GM23338 (cell line): ENCODE data around the gene CCDC91. TPM values are rescaled to one million over a fixed set of nuclear protein-coding genes. Genes with fewer than 3 reads are reported as not detected.

Experiments used
- CREB1 ChIP-seq: fragments of 250-450 bp; sonication (Bioruptor Pico); IDR thresholded peaks from 2 replicates; pipeline ENCODE4 v1.5.0; 2020; ENCODE audit warnings: low read depth, mild to moderate bottlenecking, moderate library complexity
- EZH2phosphoT487 ChIP-seq: fragments of 200-600 bp; sonication (generic); IDR thresholded peaks from one replicate; pipeline ENCODE4 v1.8.1; 2018; ENCODE audit warnings: antibody characterized with exemption; ENCODE audit not compliant: unreplicated experiment
- JUNB ChIP-seq: IDR thresholded peaks from one replicate; pipeline ENCODE4 v1.6.1; 2016; ENCODE audit warnings: antibody characterized with exemption; ENCODE audit not compliant: unreplicated experiment
- NANOG ChIP-seq: IDR thresholded peaks from 2 replicates; pipeline ENCODE4 v1.6.1; 2016; ENCODE audit warnings: antibody characterized with exemption, borderline replicate concordance
- ZNF331 ChIP-seq: fragments of 250-450 bp; sonication (Bioruptor Pico); IDR thresholded peaks from 2 replicates; pipeline ENCODE4 v1.5.0; 2020; ENCODE audit warnings: low read depth, mild to moderate bottlenecking, moderate library complexity
- polyA plus RNA-seq: library from polyadenylated mRNA; unstranded; fragments of >200 nt; fragmentation: Nextera tagmentation; extraction: Ambion mirVana; gene quantifications from 2 replicates; pipeline ENCODE4 v1.2.1, GENCODE V29; 2016
- total RNA-seq: library from RNA; depleted of rRNA; stranded (reverse); fragments of >200 nt; shearing (Covaris generic); gene quantifications from 2 replicates; pipeline ENCODE4 v1.2.3, GENCODE V29; 2014
- TF ChIP-seq, protein P1 (sequence below): fragments of 250-450 bp; sonication (Bioruptor Pico); IDR thresholded peaks from 2 replicates; pipeline ENCODE4 v1.5.0; 2020; ENCODE audit warnings: mild to moderate bottlenecking, moderate library complexity
- TF ChIP-seq, protein P2 (sequence below), 2 experiments: fragments of 200-600 bp in 1 of 2; sonication (generic) in 1 of 2; conservative IDR thresholded peaks; 2 replicates each; pipeline versions ENCODE4 v1.5.1 to v1.6.1; 2016 to 2017; ENCODE audit warnings: antibody characterized with exemption in 2 of 2, low read depth in 2 of 2, mild to moderate bottlenecking in 2 of 2, moderate library complexity in 1 of 2
- TF ChIP-seq, protein P3 (sequence below): IDR thresholded peaks from 2 replicates; pipeline ENCODE4 v1.6.1; 2016; ENCODE audit warnings: antibody characterized with exemption

Gene CCDC91
- total and polyA plus RNA-seq, 2 experiments from 2014 or later = 24.7 to 48.7 TPM

DNA sequence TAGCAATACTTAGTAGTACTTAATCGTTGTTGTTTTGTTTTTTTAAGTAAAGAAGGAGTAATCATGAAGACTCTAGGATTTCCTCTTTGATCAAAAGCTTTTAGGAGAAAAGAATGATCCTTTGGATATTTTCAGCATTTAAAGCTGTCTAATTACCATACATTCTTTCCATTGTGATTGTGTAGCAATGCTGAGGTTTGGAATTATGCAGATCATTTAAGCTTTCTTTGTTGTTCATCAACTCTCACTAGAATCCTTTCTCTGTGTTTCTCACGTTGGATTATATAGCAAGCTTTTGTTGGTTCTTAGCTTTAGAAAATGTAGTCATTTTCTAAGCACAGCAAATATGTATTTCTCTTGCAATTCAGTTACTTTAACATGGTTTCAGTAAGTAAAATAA, 25.8 kb downstream of the CCDC91 start (continued):
- TF ChIP-seq, protein P1, sequence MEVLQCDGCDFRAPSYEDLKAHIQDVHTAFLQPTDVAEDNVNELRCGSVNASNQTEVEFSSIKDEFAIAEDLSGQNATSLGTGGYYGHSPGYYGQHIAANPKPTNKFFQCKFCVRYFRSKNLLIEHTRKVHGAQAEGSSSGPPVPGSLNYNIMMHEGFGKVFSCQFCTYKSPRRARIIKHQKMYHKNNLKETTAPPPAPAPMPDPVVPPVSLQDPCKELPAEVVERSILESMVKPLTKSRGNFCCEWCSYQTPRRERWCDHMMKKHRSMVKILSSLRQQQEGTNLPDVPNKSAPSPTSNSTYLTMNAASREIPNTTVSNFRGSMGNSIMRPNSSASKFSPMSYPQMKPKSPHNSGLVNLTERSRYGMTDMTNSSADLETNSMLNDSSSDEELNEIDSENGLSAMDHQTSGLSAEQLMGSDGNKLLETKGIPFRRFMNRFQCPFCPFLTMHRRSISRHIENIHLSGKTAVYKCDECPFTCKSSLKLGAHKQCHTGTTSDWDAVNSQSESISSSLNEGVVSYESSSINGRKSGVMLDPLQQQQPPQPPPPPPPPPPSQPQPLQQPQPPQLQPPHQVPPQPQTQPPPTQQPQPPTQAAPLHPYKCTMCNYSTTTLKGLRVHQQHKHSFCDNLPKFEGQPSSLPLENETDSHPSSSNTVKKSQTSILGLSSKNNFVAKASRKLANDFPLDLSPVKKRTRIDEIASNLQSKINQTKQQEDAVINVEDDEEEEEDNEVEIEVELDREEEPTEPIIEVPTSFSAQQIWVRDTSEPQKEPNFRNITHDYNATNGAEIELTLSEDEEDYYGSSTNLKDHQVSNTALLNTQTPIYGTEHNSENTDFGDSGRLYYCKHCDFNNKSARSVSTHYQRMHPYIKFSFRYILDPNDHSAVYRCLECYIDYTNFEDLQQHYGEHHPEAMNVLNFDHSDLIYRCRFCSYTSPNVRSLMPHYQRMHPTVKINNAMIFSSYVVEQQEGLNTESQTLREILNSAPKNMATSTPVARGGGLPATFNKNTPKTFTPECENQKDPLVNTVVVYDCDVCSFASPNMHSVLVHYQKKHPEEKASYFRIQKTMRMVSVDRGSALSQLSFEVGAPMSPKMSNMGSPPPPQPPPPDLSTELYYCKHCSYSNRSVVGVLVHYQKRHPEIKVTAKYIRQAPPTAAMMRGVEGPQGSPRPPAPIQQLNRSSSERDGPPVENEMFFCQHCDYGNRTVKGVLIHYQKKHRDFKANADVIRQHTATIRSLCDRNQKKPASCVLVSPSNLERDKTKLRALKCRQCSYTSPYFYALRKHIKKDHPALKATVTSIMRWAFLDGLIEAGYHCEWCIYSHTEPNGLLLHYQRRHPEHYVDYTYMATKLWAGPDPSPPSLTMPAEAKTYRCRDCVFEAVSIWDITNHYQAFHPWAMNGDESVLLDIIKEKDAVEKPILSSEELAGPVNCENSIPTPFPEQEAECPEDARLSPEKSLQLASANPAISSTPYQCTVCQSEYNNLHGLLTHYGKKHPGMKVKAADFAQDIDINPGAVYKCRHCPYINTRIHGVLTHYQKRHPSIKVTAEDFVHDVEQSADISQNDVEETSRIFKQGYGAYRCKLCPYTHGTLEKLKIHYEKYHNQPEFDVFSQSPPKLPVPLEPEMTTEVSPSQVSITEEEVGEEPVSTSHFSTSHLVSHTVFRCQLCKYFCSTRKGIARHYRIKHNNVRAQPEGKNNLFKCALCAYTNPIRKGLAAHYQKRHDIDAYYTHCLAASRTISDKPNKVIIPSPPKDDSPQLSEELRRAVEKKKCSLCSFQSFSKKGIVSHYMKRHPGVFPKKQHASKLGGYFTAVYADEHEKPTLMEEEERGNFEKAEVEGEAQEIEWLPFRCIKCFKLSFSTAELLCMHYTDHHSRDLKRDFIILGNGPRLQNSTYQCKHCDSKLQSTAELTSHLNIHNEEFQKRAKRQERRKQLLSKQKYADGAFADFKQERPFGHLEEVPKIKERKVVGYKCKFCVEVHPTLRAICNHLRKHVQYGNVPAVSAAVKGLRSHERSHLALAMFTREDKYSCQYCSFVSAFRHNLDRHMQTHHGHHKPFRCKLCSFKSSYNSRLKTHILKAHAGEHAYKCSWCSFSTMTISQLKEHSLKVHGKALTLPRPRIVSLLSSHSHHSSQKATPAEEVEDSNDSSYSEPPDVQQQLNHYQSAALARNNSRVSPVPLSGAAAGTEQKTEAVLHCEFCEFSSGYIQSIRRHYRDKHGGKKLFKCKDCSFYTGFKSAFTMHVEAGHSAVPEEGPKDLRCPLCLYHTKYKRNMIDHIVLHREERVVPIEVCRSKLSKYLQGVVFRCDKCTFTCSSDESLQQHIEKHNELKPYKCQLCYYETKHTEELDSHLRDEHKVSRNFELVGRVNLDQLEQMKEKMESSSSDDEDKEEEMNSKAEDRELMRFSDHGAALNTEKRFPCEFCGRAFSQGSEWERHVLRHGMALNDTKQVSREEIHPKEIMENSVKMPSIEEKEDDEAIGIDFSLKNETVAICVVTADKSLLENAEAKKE = no peak
- TF ChIP-seq JUNB = no peak
- TF ChIP-seq NANOG = no peak; the same call in 1 of the 2 replicates
- no peak for TF ChIP-seq CREB1 (CRISPR knock-in tag)
- TF ChIP-seq, protein P2, sequence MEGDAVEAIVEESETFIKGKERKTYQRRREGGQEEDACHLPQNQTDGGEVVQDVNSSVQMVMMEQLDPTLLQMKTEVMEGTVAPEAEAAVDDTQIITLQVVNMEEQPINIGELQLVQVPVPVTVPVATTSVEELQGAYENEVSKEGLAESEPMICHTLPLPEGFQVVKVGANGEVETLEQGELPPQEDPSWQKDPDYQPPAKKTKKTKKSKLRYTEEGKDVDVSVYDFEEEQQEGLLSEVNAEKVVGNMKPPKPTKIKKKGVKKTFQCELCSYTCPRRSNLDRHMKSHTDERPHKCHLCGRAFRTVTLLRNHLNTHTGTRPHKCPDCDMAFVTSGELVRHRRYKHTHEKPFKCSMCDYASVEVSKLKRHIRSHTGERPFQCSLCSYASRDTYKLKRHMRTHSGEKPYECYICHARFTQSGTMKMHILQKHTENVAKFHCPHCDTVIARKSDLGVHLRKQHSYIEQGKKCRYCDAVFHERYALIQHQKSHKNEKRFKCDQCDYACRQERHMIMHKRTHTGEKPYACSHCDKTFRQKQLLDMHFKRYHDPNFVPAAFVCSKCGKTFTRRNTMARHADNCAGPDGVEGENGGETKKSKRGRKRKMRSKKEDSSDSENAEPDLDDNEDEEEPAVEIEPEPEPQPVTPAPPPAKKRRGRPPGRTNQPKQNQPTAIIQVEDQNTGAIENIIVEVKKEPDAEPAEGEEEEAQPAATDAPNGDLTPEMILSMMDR (conservative IDR thresholded peaks at IDR 0.05; ENCODE audit: low read depth in 2 of 2) = no peak
- no peak for TF ChIP-seq EZH2phosphoT487
- no peak for TF ChIP-seq ZNF331 (CRISPR knock-in tag)
- TF ChIP-seq, protein P3, sequence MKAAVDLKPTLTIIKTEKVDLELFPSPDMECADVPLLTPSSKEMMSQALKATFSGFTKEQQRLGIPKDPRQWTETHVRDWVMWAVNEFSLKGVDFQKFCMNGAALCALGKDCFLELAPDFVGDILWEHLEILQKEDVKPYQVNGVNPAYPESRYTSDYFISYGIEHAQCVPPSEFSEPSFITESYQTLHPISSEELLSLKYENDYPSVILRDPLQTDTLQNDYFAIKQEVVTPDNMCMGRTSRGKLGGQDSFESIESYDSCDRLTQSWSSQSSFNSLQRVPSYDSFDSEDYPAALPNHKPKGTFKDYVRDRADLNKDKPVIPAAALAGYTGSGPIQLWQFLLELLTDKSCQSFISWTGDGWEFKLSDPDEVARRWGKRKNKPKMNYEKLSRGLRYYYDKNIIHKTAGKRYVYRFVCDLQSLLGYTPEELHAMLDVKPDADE = no peak
